H9 (cell line): ENCODE measurements around the gene GRK1. TPM values are rescaled to one million over a fixed set of nuclear protein-coding genes. Genes with fewer than 3 reads are reported as not detected.

ENCODE experiments used
- DNase-seq: peaks from one replicate; pipeline ENCODE4 v3.0.0-alpha.2; 2017
- H2AFZ ChIP-seq: one replicate; pipeline ENCODE4 v1.6.1; 2013; ENCODE audit warnings: mild to moderate bottlenecking, low read length, control low read depth, moderate library complexity
- H2AK5ac ChIP-seq: 2 replicates; pipeline ENCODE4 v1.6.1; 2013; ENCODE audit warnings: low read length, control low read depth, mixed read lengths; ENCODE audit not compliant: insufficient read length
- H2BK120ac ChIP-seq: one replicate; pipeline ENCODE4 v1.6.1; 2013; ENCODE audit warnings: low read depth, mild to moderate bottlenecking, low read length, control low read depth, inconsistent platforms; ENCODE audit not compliant: poor library complexity, severe bottlenecking
- H2BK12ac ChIP-seq: 2 replicates; pipeline ENCODE4 v1.6.1; 2013; ENCODE audit warnings: low read length, control low read depth, mixed read lengths, low read depth; ENCODE audit not compliant: insufficient read length
- H2BK15ac ChIP-seq: 2 replicates; pipeline ENCODE4 v1.6.1; 2013; ENCODE audit warnings: low read depth, low read length, control low read depth
- H2BK20ac ChIP-seq: one replicate; pipeline ENCODE4 v1.6.1; 2013; ENCODE audit warnings: low read depth, mild to moderate bottlenecking, low read length, control low read depth, inconsistent platforms; ENCODE audit not compliant: poor library complexity, severe bottlenecking
- H2BK5ac ChIP-seq: 2 replicates; pipeline ENCODE4 v1.6.1; 2013; ENCODE audit warnings: low read length, control low read depth, mixed read lengths; ENCODE audit not compliant: insufficient read length
- H3K14ac ChIP-seq: 2 replicates; pipeline ENCODE4 v1.6.1; 2013; ENCODE audit warnings: low read length, control low read depth; ENCODE audit not compliant: insufficient read depth
- H3K18ac ChIP-seq: 2 replicates; pipeline ENCODE4 v1.6.1; 2013; ENCODE audit warnings: low read depth, mild to moderate bottlenecking, mixed read lengths, low read length, control low read depth; ENCODE audit not compliant: insufficient read length
- H3K23ac ChIP-seq: 2 replicates; pipeline ENCODE4 v1.6.1; 2013; ENCODE audit warnings: low read length, control low read depth, mixed read lengths, low read depth; ENCODE audit not compliant: insufficient read length
- H3K23me2 ChIP-seq: 2 replicates; pipeline ENCODE4 v1.6.1; 2013; ENCODE audit warnings: low read depth, mild to moderate bottlenecking, mixed read lengths, low read length, control low read depth; ENCODE audit not compliant: insufficient read length, poor library complexity, severe bottlenecking
- H3K27ac ChIP-seq: 2 replicates; pipeline ENCODE4 v1.5.1; 2013; ENCODE audit warnings: low read length, control low read depth, mixed read lengths, low read depth; ENCODE audit not compliant: insufficient read length
- H3K27me3 ChIP-seq: 2 replicates; pipeline ENCODE4 v1.6.1; 2013; ENCODE audit warnings: low read length, control low read depth, inconsistent platforms; ENCODE audit not compliant: insufficient read depth
- H3K4ac ChIP-seq: 2 replicates; pipeline ENCODE4 v1.6.1; 2013; ENCODE audit warnings: low read depth, mild to moderate bottlenecking, control low read depth, inconsistent platforms, low read length, moderate library complexity
- H3K4me1 ChIP-seq: 2 replicates; pipeline ENCODE4 v1.6.1; 2013; ENCODE audit warnings: low read length, control low read depth, inconsistent platforms; ENCODE audit not compliant: insufficient read depth
- H3K4me2 ChIP-seq: 2 replicates; pipeline ENCODE4 v1.6.1; 2013; ENCODE audit warnings: low read length, control low read depth, mixed read lengths; ENCODE audit not compliant: insufficient read length, insufficient read depth
- H3K56ac ChIP-seq: 2 replicates; pipeline ENCODE4 v1.6.1; 2013; ENCODE audit warnings: low read depth, mild to moderate bottlenecking, mixed read lengths, low read length, control low read depth; ENCODE audit not compliant: insufficient read length
- H3K79me1 ChIP-seq: 2 replicates; pipeline ENCODE4 v1.6.1; 2013; ENCODE audit warnings: low read depth, mild to moderate bottlenecking, moderate library complexity, low read length, control low read depth, inconsistent platforms; ENCODE audit not compliant: insufficient read depth, poor library complexity, severe bottlenecking
- H3K79me2 ChIP-seq: 2 replicates; pipeline ENCODE4 v1.6.1; 2013; ENCODE audit warnings: low read length, control low read depth, inconsistent platforms; ENCODE audit not compliant: insufficient read depth
- H3K9ac ChIP-seq: 2 replicates; pipeline ENCODE4 v1.6.1; 2013; ENCODE audit warnings: low read length, control low read depth, mixed read lengths; ENCODE audit not compliant: insufficient read length; ENCODE audit errors: extremely low read depth
- H3K9me3 ChIP-seq: one replicate; pipeline ENCODE4 v1.6.1; 2013; ENCODE audit warnings: low read depth, low read length, inconsistent platforms; ENCODE audit not compliant: control insufficient read depth
- H3T11ph ChIP-seq: one replicate; pipeline ENCODE4 v1.6.1; 2013; ENCODE audit warnings: mild to moderate bottlenecking, low read length, control low read depth, inconsistent platforms
- H4K20me1 ChIP-seq: one replicate; pipeline ENCODE4 v1.6.1; 2013; ENCODE audit not compliant: control insufficient read depth, insufficient read length, insufficient read depth
- H4K5ac ChIP-seq: 2 replicates; pipeline ENCODE4 v1.6.1; 2013; ENCODE audit warnings: low read depth, mild to moderate bottlenecking, mixed read lengths, low read length, control low read depth; ENCODE audit not compliant: insufficient read length
- H4K8ac ChIP-seq: replicated peaks from 2 replicates; pipeline ENCODE4 v1.6.1; 2013; ENCODE audit warnings: low read length, control low read depth, mixed read lengths, low read depth; ENCODE audit not compliant: insufficient read length
- H4K91ac ChIP-seq: 2 replicates; pipeline ENCODE4 v1.6.1; 2013; ENCODE audit warnings: low read depth, mild to moderate bottlenecking, moderate library complexity, mixed read lengths, low read length, control low read depth; ENCODE audit not compliant: insufficient read length
- H3K27ac Mint-ChIP-seq, 3 experiments: 2 replicates in 2 of 3; 3 replicates in 1 of 3; pipeline ENCODE4 v1.8.0; 2020 to 2021; ENCODE audit warnings: mixed read lengths in 3 of 3, mild to moderate bottlenecking in 1 of 3, moderate library complexity in 1 of 3
- H3K27me3 Mint-ChIP-seq: 2 replicates; pipeline ENCODE4 v1.8.0; 2021; ENCODE audit warnings: low read depth, mild to moderate bottlenecking, moderate library complexity, mixed read lengths
- H3K36me3 Mint-ChIP-seq, 3 experiments: 2 replicates in 2 of 3; 3 replicates in 1 of 3; pipeline ENCODE4 v1.8.0; 2020 to 2021; ENCODE audit warnings: low read depth in 3 of 3, mixed read lengths in 3 of 3; ENCODE audit not compliant: insufficient read depth in 1 of 3
- H3K4me1 Mint-ChIP-seq, 2 experiments: 2 replicates each; pipeline ENCODE4 v1.8.0; 2020; ENCODE audit warnings: mixed read lengths in 2 of 2
- H3K4me3 Mint-ChIP-seq, 2 experiments: 2 replicates in 1 of 2; 3 replicates in 1 of 2; pipeline ENCODE4 v1.8.0; 2020 to 2021; ENCODE audit warnings: mild to moderate bottlenecking in 2 of 2, mixed read lengths in 2 of 2, moderate library complexity in 1 of 2
- H3K9me3 Mint-ChIP-seq, 2 experiments: 2 replicates in 1 of 2; 3 replicates in 1 of 2; pipeline ENCODE4 v1.8.0; 2020; ENCODE audit warnings: mild to moderate bottlenecking in 2 of 2, mixed read lengths in 2 of 2, moderate library complexity in 1 of 2
- CTCF ChIP-seq: fragments of 200-600 bp; sonication (generic); conservative IDR thresholded peaks from 3 replicates; pipeline ENCODE4 v1.8.0; 2021; ENCODE audit warnings: antibody characterized with exemption, mild to moderate bottlenecking
- WGBS: extraction: QIAGEN DNeasy Blood & Tissue Kit; methylation state at CpG from one replicate; pipeline ENCODE4 v1.1.7; 2013; ENCODE audit warnings: missing lambda C conversion rate, low lambda C conversion rate, mixed read lengths; ENCODE audit not compliant: insufficient read length; ENCODE audit errors: extremely low coverage; 5-methylcytosine and 5-hydroxymethylcytosine counted together
- total RNA-seq: library from RNA; stranded (reverse); gene quantifications from 2 replicates; pipeline ENCODE4 v1.2.1, GENCODE V29; 2021

The GRK1 gene
- total RNA-seq, 1 experiment from 2014 or later, result 0.31 TPM

GRCh38 chr13:113740661-113741060 is 73.6 kb downstream of the GRK1 start:
- no peak for DNase-seq
- Mint-ChIP-seq H3K9me3 (no peaks in the 10 kb centered on the region; a peak in 2 of 5 replicates), H3K4me1 (peaks cover 16 to 35% of the 10 kb centered on the region in 2 experiments), H3K27me3 (peaks cover 4% of the 10 kb centered on the region), H3K4me3 (no peak overlapping the region), H3K36me3 (no peaks in the 10 kb centered on the region), H3K27ac (no peak overlapping the region)
- Histone ChIP-seq H3K79me1 (no peaks in the 10 kb centered on the region), H3K9ac (no peak overlapping the region), H3K27ac (no peak overlapping the region), H2BK5ac (no peak overlapping the region), H3K56ac (no peak overlapping the region), H3K79me2 (no peaks in the 10 kb centered on the region), H4K8ac (no peak overlapping the region), H3K23me2 (no peaks in the 10 kb centered on the region), H4K20me1 (no peaks in the 10 kb centered on the region), H3K9me3 (no peaks in the 10 kb centered on the region), H3K4me2 (no peak overlapping the region), H4K5ac (no peak overlapping the region), H3K18ac (no peak overlapping the region), H2BK15ac (no peak overlapping the region), H3K4ac (no peak overlapping the region), H3K14ac (no peak overlapping the region), H3T11ph (no peak overlapping the region), H2AK5ac (no peak overlapping the region), H3K23ac (no peak overlapping the region), H2BK12ac (no peak overlapping the region), H3K27me3 (no peaks in the 10 kb centered on the region), H3K4me1 (no peaks in the 10 kb centered on the region), H2BK120ac (no peak overlapping the region), H4K91ac (no peak overlapping the region), H2AFZ (no peak overlapping the region), H2BK20ac (no peak overlapping the region)
- no peak for TF ChIP-seq CTCF
- WGBS, result no CpG with 5 or more reads among the region's 16 CpGs
